HG02798 (cell line): ENCODE data around the gene ZCCHC9.
"Not testable (repeated sequence)": the region's sequence is repeated elsewhere in the genome, so short reads cannot be mapped to it uniquely, and the experiment has no call there.

Experiments
- ATAC-seq: cut with Tn5 transposase; IDR thresholded peaks from one replicate; pipeline ENCODE4 v1.9.1; 2021; ENCODE audit warnings: mild to moderate bottlenecking; ENCODE audit not compliant: unreplicated experiment, poor library complexity

Gene ZCCHC9

DNA sequence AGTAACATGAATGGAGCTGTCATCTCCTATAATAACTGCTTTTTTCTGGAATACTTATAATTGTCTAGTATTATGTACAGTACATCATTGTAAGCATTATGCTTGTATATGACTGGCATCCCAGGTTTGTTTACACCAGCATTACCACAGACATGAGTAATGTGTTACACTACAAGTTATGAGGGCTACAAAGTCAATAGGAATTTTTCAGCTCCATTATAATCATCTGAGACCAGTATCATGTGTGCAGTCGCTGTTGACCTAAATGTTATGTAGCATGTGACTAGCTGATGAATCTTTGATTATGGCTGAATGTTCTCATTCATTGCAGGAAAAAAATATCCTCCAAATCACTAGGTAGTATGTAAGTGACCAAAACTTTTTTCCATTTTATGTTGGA, 2.2 kb downstream of the ZCCHC9 start:
- no peak for ATAC-seq

- ATAC-seq = no peak
These were observed 4.4 kb downstream of the ZCCHC9 start for GRCh38 chr5:81305785-81306184.

- no peak for ATAC-seq
These were observed 7.4 kb downstream of the ZCCHC9 start for GRCh38 chr5:81308836-81309235.

GRCh38 chr5:81310402-81311063, 9.1 kb downstream of the ZCCHC9 start:
- no peak for ATAC-seq

GRCh38 chr5:81313278-81313677, 11.9 kb downstream of the ZCCHC9 start:
- no peak for ATAC-seq

DNA sequence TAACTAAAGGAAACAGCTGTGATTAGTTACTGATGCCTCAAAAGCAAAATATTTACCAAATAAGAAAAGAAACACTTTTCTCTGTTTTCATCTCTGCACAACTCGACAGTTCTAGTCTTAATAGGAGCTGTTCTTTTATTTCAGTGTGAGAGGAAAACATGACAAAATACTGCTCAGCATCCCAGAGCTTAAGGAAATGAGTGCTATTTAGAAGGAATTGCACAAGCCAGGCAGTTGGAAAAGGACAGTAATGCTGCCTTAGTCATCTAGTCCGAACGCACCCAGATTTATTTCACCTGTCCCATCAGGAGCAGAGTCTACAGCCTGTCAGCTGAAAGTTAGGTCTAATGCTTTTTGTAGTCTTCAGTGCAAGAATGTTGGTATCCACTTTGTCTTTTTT, 12.3 kb downstream of the ZCCHC9 start:
- no peak for ATAC-seq

DNA sequence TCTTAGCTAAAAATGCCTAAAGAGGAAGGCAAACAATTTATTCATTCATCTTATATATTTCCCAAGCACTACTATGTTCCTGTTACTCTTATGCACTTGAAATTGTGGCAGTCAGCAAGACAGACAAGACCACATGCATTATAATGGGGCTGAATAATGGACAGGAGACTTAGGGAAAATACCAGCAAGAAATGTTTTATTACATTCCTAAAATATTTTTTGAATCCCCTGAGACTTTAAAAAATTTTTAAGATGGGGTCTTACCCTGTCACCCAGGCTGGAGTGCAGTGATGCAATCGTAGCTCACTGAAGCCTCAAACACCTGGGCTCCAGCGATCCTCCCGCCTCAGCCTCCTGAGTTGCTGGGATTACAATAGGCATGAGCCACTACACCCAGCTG, 13.2 kb downstream of the ZCCHC9 start:
- ATAC-seq = no peak

DNA sequence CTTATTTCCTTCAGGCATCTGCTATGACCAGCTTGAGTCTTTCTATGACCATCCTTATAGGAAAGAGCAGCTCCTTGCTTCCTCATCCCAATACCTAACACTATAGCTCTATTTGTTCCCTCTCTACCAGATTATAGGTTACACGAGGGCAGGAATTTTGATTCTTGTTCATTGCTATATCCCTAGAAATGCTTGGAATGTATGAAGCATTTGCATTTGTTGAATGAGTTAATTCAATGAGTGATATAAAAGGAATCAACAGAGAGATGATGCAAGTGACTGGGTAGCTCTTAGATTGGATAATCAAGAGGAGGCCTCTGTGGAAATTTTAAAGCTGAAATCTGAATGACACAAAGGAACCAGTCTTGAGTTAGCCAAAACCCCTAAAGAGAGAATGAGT, 13.9 kb downstream of the ZCCHC9 start:
- ATAC-seq = no peak

GRCh38 chr5:81315830-81316229, 14.4 kb downstream of the ZCCHC9 start:
- no peak for ATAC-seq

GRCh38 chr5:81316571-81316970, 15.2 kb downstream of the ZCCHC9 start:
- ATAC-seq = no peak

GRCh38 chr5:81317536-81317935, 16.1 kb downstream of the ZCCHC9 start:
- ATAC-seq = no peak

DNA sequence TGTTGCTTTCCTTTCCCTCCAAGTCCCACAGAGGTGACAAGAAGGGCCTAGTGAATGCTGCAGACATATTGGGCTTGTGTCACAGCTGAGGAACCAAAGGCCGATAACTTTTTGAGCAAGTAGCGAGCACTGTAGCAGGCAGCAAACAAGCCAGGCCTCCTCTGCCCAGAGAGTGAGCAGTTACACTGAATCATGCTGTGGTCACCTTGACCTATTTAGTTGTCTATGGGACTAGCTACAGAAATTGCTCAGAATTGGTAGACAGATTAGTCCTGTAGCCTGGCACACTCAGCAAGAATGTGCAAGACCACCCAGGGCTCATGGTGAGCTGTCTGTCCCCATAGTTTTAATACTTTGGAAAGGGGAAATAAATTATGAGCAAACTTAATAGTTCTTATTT, 25.2 kb downstream of the ZCCHC9 start:
- no peak for ATAC-seq

DNA sequence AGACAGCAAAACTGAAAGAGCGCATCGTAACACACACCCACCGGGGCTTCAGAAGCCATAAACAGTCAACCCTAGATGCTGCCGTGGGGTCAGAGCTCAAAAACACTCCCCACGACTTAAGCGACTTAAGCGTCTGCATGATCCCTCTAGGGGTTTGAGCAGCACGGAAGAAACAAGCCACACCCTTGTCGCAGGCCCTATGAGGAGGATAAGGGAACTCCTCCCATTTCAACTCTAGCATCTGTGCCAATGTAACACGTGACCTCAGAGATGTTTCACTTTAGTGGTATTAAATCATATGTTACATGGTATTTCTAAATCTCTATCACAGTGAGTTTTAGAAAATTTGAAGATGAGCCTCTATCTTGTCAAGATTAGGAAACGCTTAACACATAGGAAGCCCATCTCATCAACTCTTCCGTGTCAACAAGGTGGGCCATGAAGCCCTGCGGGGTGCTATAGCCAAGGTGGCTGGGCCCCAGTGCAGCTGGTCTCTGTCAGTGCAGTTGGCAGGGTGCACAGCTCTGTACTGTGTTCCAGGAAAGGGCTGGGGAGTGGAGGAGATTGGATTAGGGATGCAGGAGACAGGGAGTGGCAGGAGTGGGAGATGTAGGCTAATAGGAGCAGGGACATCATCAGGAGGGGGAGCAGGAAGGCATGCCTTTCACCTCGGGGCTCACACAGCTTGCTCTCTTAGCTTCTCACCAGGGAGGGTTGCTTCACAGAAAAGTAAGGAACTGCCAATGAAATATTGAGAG, 33.1 kb downstream of the ZCCHC9 start:
- no peak for ATAC-seq

DNA sequence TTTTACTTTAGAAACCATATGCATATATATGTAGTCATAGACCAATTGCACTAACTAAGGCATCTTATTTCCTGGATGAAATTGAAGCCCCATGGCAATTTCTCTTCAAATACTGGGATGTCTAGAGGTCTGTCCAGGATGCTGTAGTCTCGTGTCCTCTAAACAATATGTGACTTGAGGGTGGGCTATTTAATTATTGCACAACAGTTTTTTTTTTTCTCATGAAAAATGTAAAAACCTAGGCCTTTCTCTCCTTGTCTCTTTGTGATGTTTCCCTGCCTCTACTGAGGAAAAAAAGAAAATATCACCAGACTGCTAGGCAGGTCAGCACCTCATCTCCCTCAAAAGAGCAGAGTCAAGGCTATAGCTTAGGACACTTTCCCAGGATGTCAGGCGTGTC, 34.6 kb downstream of the ZCCHC9 start:
- no peak for ATAC-seq

DNA sequence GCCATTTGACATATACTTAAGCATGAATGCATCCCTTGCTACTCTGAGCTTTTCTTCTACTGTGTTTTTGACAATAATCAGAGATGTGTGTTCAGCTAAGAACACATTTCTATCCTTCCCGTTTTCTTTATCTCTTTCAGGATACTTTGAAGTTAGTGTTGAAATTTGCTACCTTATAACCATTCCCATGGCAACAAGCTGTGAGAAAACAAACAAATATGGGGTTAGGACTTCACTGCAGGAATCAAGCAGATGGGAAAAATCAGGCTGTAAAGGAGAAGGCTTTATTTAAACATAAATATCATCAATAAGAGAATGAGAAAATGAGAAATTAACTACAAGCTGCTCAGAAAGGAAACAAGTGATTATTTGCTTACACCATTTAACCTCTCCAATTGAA, 35.2 kb downstream of the ZCCHC9 start:
- ATAC-seq = no peak

GRCh38 chr5:81337803-81338202, 36.4 kb downstream of the ZCCHC9 start:
- ATAC-seq = no peak

DNA sequence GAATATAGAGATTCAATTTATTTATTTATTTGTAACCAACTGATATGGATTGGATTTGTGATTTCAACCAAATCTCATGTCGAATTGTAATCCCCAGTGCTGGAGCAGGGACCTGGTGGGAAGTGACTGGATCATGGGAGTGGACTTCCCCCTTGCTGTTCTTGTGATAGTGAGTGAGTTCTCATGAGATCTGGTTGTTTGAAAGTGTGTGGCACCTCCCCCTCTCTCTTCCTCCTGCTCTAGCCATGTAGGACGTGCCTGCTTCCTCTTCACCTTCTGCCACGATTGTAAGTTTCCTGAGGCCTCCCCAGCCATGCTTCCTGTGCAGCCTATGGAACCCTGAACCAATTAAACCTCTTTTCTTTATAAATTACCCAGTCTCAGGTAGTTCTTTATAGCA, 36.8 kb downstream of the ZCCHC9 start:
- not testable (repeated sequence) for ATAC-seq

GRCh38 chr5:81344736-81345135, 43.3 kb downstream of the ZCCHC9 start:
- ATAC-seq = no peak

DNA sequence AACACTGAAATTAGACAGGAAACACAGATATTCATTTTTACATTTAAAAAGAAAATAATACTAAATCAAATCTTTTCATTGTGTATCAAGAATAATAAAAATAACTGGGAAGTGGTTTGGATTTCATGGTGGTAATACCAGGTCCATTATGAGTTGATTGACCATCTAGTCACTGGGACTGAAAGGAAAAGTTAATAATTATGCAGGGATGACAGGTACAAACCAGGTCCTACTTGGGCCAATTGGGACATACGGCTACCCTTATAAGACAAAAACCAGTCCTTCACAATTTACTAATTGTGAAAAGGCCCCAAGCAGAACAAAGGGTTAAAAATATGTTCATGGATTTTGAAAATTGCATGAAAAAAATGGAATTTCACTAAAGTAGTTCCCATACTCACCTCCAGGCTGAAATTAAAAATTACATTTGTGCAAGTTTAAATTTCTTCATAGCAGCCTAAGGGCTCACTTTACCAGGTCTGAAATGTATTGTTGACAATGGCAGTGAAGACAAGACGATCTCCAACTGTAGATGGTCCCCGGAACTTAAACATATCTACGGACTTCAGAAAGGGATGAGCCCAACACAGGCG, 44.1 kb downstream of the ZCCHC9 start:
- ATAC-seq = no peak

DNA sequence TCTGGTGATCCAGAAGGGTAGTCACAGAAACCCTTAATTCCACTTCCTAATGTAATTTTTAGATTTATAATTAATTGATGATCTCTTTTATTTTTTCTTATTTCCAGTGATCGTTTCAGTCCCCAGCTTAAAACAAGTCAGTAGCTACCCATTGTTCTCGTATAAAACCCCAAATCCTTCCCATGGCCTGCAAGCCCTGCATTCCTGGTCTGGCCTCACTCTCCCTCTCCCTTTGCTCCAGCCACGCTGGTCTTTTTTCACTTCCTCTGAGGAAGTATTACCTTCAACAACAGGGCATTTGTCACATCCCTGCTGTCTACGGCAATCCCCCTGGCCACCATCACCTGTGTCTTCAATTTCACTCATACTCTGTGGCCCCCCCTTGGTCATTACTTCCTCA, 47.8 kb downstream of the ZCCHC9 start:
- no peak for ATAC-seq

GRCh38 chr5:81350507-81350906, 49.1 kb downstream of the ZCCHC9 start:
- no peak for ATAC-seq

GRCh38 chr5:81353189-81353588, 51.8 kb downstream of the ZCCHC9 start:
- no peak for ATAC-seq
